SKM-1 treated with dmso at 0.1 percent for 144 hours (cell line): ENCODE results near the gene OVAAL.
A peak's percentile ranks its signal among the peaks of the same experiment; 100 is the strongest.

Experiments
- DNase-seq: peaks from one replicate; lab custom pipeline; 2025; ENCODE audit not compliant: unreplicated experiment; lab: John Stamatoyannopoulos, UW

The OVAAL gene

GRCh38 chr1:180558664-180559063, at the start of gene OVAAL:
TSS of gene OVAAL (plus strand) at chr1:180558964.
- no peak for DNase-seq

DNA sequence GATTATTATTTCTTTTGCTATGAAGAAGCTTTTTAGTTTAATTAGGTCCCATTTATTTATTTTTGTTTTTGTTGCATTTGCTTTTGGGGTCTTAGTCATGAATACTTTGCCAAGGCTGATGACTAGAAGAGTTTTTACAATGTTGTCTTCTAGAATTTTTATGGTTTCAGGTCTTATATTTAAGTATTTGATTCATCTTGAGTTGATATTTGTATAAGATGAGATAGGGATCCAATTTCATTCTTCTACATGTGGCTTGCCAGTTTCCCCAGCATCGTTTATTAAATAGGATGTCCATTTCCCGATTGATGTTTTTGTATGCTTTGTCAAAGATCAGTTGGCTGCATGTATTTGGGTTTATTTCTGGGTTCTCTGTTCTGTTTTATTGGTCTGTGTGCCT, 47.9 kb upstream of the OVAAL start:
- DNase-seq = no peak

GRCh38 chr1:180513531-180513930, 45.2 kb upstream of the OVAAL start:
- no peak for DNase-seq

- no peak for DNase-seq
These were observed 43.4 kb upstream of the OVAAL start for GRCh38 chr1:180515364-180515763.

GRCh38 chr1:180515857-180516388, 42.8 kb upstream of the OVAAL start:
- DNase-seq = peak; percentile 89

- DNase-seq = no peak
These were observed 38.9 kb upstream of the OVAAL start for GRCh38 chr1:180519846-180520245.

DNA sequence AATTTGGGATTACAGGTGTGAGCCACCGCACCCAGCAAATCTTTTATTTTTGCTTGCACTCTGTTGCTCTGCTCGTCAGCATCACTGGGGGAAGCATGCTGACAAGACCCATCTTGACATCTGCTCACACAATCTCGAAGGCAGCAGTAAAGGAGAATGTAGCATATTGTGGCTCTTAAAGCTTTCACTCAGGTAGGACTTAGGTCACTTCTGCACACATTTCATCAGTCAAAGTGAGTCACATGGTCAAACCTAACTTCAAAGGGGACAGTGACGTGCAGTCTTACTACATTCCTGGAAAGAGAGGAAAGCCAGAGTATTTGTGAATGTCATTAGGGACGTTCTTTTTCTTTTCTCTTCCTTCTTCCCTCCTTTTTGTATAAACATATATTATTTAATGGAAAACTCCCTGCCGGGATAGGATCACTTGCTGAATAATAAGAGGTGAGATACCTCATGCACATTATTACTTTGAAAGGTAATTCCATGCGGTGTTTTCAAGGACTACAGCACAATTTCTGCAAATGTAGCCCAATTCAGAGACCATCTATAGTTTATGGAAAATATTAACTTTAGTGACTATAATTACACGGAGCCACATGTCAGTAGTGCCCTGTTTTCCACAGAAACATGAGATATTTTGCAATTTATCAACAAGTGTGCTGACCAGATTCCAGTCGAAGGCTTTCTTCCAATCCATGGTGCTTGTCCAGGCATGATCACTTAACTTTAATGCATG, 37.1 kb upstream of the OVAAL start:
- no peak for DNase-seq

DNA sequence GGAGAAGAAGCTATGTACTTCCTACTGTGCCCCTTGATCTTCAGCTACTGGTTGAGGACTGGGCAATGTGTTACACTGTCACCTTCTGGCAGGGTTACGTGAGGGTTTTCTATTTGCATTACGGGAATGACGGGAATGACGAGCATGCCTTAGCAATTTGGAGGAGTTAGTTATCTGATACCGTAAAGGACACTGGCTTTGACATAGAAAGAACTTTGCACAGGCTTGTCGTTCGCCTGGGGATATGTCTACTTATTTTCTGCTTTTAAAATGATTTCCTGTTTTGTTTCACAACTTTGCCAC, 36.6 kb upstream of the OVAAL start:
- no peak for DNase-seq

- no peak for DNase-seq
These were observed 34.4 kb upstream of the OVAAL start for GRCh38 chr1:180524160-180524914.

DNA sequence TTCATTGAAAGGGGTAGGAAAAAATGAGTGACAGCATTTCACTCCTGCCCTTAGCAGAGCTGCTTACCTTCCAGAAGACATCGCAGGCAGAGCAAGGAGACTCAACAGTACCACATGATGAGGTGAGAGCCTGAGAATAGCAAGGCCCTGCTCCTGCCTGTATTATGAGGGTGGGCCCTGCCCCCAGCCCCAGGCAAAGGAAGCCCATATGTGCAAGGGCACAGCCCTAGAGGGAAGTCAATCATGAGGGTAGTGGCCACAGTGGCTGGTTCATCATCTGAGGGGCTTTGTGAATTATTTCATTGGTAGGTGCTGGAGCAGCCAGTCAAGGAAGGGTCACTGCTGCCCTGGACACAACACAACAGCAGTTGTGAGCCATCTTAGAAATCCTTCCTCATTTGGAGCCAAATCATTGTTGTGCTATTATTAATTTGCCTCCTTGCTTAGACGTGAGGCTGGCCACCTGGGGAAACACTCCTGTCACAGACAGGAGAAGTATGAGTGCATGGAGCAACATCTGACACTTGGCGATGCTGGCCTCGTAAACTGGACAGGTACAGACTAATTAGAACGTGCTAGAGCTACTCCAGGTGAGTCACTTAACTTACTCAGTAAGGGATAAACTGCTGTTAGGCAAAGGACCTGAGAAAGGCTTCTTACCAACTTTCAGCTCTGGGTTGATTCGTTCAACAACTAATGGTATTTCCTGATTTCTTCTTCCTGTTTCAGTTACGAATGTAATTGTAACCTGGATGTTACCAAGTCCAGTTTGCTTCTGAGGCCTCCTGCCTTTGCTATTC, 33.6 kb upstream of the OVAAL start:
- DNase-seq = no peak

GRCh38 chr1:180525715-180526039, 33.1 kb upstream of the OVAAL start:
- DNase-seq = no peak

DNA sequence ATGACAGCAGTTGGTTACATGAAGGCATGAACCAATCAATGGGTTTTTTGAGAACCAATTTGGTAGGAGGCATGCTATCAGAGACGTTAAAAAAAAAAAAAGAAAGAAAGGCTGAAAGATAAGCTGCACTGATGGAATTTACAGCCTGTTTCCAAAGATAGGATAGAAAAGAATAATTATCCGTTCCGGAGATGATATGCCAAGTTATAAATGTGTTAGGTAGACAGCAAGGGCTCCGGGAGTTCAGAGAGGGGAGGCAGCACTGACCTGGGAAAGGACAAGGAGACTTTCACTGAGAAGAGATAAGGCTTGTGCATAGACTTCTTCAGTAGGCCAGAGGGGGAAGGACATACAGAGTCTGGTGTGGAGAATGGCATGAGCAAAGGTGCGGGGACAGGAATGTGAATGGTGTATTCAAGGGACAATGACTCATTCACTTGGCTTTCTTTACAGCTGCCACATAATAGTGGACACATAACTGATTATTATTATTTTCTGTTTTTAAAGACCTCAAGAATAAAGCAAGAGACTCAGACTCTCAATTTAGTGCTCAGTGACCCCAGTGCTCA, 31.6 kb upstream of the OVAAL start:
- DNase-seq = no peak

GRCh38 chr1:180528868-180529470, 29.8 kb upstream of the OVAAL start:
- no peak for DNase-seq

DNA sequence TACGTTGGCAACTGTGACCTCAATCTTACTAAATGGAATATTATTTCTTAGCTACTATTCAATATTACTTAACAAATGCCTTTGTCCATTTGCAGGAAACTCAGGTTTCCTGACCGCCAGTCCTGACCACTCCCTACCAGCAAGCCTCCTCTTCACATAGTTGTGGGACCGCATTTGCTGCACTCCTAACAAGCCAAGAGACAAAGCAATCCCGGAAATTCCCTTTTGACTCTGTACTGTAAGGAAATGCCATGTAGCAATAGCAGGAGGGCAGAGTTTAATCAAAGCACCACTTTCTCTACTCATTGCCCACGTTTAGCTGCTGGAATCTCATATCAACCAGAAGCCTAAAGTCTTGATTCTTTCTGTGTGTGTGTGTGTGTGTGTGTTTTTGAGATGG, 28.3 kb upstream of the OVAAL start:
- DNase-seq = no peak

DNA sequence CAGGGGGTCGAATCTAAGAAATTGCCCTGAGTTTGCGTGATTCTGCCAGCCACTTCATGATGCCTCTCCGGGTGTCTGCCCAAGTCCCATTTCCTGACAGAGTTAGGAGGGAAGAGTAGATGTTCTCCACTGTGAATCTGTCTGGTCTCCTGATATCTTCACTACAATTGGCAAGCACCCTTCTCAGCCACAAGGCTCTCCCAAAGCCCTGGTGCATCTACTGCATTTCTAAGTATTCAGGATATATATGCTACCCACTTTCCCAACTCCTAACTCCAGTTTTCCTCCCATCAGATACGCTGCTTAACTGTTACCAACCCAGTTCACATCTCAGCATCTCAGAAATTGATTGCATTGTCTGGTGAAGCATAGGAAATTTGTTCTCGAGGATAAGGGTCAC, 25.9 kb upstream of the OVAAL start:
- no peak for DNase-seq

DNA sequence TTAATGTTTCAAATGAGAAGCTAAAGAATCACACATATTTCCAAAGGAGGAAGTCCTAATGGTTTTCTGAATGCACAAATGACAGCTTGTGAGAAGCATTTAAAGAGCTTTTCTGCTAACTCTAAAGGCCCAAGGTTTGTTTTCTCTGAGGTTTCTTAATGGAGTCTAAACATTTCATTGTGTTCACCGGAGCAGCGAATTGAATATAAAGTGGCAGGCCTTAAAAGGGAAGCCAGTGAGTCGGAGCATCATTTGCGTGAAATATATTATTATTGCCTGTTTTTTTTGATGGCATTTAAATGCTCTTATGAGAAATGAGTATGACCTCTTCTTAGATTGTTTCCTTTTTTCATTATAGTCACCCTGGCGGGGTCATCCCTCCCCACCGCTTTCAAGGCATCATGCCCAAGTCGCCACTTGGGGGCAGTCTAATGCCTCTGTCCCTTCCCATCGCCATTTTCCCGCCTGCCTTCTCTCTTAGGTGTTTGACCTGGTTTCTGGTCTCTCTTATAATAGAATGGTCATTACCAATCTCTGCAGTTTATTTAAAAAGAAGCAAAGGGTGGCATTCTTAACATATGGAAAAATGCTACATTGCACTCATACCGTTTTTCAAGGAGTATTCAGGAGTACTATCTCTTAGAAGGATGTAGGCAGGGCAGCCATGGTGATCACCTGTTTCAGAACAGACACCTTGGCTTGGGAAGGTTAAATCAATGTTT, 25.3 kb upstream of the OVAAL start:
- peak; percentile 75 for DNase-seq

GRCh38 chr1:180534214-180534613, 24.6 kb upstream of the OVAAL start:
- no peak for DNase-seq

GRCh38 chr1:180535418-180535999, 23.3 kb upstream of the OVAAL start:
- no peak for DNase-seq

DNA sequence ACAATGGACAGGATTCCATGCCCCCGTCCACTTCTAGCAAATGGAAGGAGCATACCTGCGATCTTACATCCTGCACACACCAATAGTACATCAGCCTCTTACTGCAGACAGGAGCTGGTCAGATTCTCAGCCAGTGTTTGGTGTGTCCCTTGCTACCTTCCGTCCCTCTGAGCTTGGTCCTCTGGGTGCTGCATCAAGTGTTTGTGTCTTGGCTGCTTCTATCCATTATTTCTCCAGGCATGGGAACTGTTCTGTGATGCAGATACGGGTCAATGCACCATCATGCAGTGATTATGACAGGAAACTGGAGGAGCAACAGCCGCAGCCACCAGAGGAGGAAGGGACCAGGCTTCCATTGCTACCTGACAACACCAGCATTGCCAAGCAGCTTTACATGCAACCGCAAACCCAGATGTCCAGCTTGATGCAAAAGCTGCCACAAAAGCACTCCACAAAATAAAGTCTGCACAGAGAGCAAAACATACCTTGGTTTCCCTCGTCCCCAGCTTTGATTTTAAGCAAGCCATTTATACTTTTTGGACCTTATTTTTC, 21.9 kb upstream of the OVAAL start:
- no peak for DNase-seq

DNA sequence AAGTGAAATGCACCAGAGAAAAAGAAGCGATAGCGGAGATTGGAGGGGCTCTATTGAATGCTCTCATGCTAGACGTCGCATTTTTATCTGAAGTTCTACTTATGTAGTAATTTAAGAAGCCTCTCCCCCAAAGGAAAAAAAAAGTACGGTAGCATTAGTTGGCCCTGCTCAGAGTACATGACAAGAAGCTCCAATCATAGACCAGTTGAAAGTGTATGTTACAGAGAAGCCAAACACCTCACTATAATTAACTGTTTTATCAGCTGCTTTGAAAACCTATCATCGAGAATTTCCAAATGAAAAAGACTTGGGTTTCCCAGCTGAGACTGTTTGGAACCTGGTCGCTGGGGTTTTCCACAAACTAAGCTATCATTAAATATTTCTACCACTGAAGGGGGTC, 19.6 kb upstream of the OVAAL start:
- no peak for DNase-seq
